CD4-positive, alpha-beta T cell treated with Interleukin-21 for 1 hour (primary cell): Measurements from ENCODE around the gene SYTL3.
"Not testable (repeated sequence)": the region's sequence is repeated elsewhere in the genome, so short reads cannot be mapped to it uniquely, and the experiment has no call there.

Experiments used
- DNase-seq: peaks from one replicate; pipeline ENCODE4 v3.0.0-alpha.2; 2020

SYTL3 gene

GRCh38 chr6:158649289-158650143 is at the start of gene SYTL3:
Gene SYTL3 (plus strand): TSS chr6:158650054. CDS start chr6:158663269, 13,215 bp downstream.
- DNase-seq: peak; percentile 91

- DNase-seq: no peak
Measured at GRCh38 chr6:158603261-158604047, 46.4 kb upstream of the SYTL3 start.

- DNase-seq: no peak
Measured at GRCh38 chr6:158604048-158604406, 45.8 kb upstream of the SYTL3 start.

GRCh38 chr6:158605266-158605878 is 44.5 kb upstream of the SYTL3 start:
- peak; percentile 62 for DNase-seq

GRCh38 chr6:158606011-158606410 is 43.8 kb upstream of the SYTL3 start:
- not testable (repeated sequence) for DNase-seq

GRCh38 chr6:158606935-158607334 is 42.9 kb upstream of the SYTL3 start:
- DNase-seq: no peak

- no peak for DNase-seq
Measured at GRCh38 chr6:158607411-158608170, 42.3 kb upstream of the SYTL3 start.

- no peak for DNase-seq
Measured at GRCh38 chr6:158608221-158608620, 41.6 kb upstream of the SYTL3 start.

- DNase-seq: no peak
Measured at GRCh38 chr6:158609455-158610155, 40.2 kb upstream of the SYTL3 start.

GRCh38 chr6:158610319-158610968 is 39.4 kb upstream of the SYTL3 start:
- no peak for DNase-seq

GRCh38 chr6:158611039-158611438 is 38.8 kb upstream of the SYTL3 start:
- DNase-seq: no peak

- no peak for DNase-seq
Measured at GRCh38 chr6:158611541-158612370, 38.1 kb upstream of the SYTL3 start.

GRCh38 chr6:158614606-158615005 is 35.2 kb upstream of the SYTL3 start:
- not testable (repeated sequence) for DNase-seq

GRCh38 chr6:158618289-158618688 is 31.6 kb upstream of the SYTL3 start:
- not testable (repeated sequence) for DNase-seq

- DNase-seq: no peak
Measured at GRCh38 chr6:158619922-158620801, 29.7 kb upstream of the SYTL3 start.

GRCh38 chr6:158620963-158621693 is 28.7 kb upstream of the SYTL3 start:
- no peak for DNase-seq

GRCh38 chr6:158621694-158622544 is 27.9 kb upstream of the SYTL3 start:
- no peak for DNase-seq
